ENCODE measurements around the gene PARP11. TPM values are rescaled to one million over a fixed set of nuclear protein-coding genes. Genes with fewer than 3 reads are reported as not detected.

Gene PARP11
- total RNA-seq, 1 experiment from 2014 or later: 8.0 TPM

DNA sequence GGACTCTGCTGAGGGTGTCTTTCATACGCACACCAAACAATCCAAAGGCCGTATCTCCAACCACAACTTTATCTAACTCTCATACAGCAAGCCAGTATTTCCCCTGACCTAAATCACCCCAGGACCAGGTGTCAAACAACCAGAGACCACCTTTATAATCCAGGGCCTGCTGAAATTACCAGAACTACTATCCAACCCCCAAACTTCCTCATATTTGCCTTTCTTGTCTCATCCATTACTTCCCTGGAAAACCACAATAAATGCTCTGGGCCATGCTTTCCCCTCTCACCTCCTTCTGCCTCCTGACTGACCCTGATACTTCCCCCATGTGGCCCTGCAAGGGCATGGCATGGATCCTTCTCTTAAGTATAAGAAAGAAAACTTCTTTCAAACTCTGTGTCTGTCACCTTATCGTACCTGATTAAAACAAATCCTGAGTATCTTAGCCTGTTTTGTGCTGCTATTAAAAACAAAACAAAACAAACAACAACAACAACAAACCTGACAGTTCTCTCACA is 75.6 kb downstream of the PARP11 start (continued):
- TF ChIP-seq GABPB1 (CRISPR knock-in tag; IDR thresholded peaks at IDR 0.05): no peak
- no peak for TF ChIP-seq NFE2L1 (CRISPR knock-in tag; IDR thresholded peaks at IDR 0.05)
- TF ChIP-seq ZNF138 (CRISPR knock-in tag; conservative IDR thresholded peaks at IDR 0.05): no peak

DNA sequence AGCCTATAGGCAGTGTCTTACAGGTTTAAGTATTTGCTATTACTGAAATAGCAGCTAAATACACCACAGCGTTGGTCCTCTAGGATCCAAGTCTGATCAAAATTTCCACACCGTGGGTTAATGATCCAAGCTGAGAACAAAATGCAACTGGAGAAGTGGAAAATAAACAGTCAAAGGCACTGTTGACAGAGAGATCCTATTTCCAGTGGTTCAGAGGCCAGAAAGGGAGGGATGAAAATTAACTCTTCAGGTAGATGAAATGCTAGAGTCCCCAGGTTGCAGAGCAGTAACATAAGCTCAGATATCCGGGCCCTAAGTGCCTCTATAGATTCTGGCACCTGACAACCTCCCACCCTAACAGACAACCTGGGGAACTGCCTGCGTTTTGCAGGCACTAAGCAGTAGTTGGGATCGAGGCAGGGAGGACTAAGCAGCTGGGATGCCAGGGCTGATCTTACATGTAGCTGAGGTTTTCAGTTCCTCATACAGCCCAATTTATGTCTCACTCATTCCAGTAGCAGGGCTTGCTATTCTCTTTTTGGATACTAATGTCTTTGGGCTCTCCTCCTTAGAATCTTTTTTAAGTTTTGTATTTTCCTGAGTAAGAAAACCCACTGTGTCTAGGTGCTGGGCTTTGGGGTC is 77.6 kb downstream of the PARP11 start:
- Mint-ChIP-seq H3K27ac (no peak overlapping the region), H3K4me3 (no peak overlapping the region), H3K27me3 (ENCODE audit: low read depth) (no peaks in the 10 kb centered on the region), H3K36me3 (peaks cover 13% of the 10 kb centered on the region), H3K4me1 (peaks cover 30% of the 10 kb centered on the region), H3K9me3 (peaks cover 8% of the 10 kb centered on the region)
- CTCF ChIA-PET: interaction anchor here (1.7 to 2.5 kb wide), 2 partner anchors 8 to 495 kb away, joined by 8 to 11 read pairs; no protein-coding TSS in a partner anchor
- no peak for DNase-seq (ENCODE audit: low spot score)
- TF ChIP-seq GABPB1 (CRISPR knock-in tag; IDR thresholded peaks at IDR 0.05) (no peak), ZNF138 (CRISPR knock-in tag; conservative IDR thresholded peaks at IDR 0.05) (no peak), MXD4 (CRISPR knock-in tag; IDR thresholded peaks at IDR 0.05; ENCODE audit: borderline replicate concordance) (no peak), NR3C1 (CRISPR knock-in tag; conservative IDR thresholded peaks at IDR 0.05; ENCODE audit: low read depth) (no peak), NR2C2 (CRISPR knock-in tag; IDR thresholded peaks at IDR 0.05) (no peak), CREM (CRISPR knock-in tag; IDR thresholded peaks at IDR 0.05) (no peak), ETV6 (CRISPR knock-in tag; IDR thresholded peaks at IDR 0.05) (no peak)
- TF ChIP-seq, protein P1, sequence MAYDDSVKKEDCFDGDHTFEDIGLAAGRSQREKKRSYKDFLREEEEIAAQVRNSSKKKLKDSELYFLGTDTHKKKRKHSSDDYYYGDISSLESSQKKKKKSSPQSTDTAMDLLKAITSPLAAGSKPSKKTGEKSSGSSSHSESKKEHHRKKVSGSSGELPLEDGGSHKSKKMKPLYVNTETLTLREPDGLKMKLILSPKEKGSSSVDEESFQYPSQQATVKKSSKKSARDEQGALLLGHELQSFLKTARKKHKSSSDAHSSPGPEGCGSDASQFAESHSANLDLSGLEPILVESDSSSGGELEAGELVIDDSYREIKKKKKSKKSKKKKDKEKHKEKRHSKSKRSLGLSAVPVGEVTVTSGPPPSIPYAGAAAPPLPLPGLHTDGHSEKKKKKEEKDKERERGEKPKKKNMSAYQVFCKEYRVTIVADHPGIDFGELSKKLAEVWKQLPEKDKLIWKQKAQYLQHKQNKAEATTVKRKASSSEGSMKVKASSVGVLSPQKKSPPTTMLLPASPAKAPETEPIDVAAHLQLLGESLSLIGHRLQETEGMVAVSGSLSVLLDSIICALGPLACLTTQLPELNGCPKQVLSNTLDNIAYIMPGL (CRISPR knock-in tag; IDR thresholded peaks at IDR 0.05): no peak
- TF ChIP-seq, protein P2, sequence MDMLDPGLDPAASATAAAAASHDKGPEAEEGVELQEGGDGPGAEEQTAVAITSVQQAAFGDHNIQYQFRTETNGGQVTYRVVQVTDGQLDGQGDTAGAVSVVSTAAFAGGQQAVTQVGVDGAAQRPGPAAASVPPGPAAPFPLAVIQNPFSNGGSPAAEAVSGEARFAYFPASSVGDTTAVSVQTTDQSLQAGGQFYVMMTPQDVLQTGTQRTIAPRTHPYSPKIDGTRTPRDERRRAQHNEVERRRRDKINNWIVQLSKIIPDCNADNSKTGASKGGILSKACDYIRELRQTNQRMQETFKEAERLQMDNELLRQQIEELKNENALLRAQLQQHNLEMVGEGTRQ (CRISPR knock-in tag; IDR thresholded peaks at IDR 0.05): no peak
- TF ChIP-seq, protein P3, sequence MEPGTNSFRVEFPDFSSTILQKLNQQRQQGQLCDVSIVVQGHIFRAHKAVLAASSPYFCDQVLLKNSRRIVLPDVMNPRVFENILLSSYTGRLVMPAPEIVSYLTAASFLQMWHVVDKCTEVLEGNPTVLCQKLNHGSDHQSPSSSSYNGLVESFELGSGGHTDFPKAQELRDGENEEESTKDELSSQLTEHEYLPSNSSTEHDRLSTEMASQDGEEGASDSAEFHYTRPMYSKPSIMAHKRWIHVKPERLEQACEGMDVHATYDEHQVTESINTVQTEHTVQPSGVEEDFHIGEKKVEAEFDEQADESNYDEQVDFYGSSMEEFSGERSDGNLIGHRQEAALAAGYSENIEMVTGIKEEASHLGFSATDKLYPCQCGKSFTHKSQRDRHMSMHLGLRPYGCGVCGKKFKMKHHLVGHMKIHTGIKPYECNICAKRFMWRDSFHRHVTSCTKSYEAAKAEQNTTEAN (CRISPR knock-in tag; IDR thresholded peaks at IDR 0.05): no peak
- TF ChIP-seq, protein P4, sequence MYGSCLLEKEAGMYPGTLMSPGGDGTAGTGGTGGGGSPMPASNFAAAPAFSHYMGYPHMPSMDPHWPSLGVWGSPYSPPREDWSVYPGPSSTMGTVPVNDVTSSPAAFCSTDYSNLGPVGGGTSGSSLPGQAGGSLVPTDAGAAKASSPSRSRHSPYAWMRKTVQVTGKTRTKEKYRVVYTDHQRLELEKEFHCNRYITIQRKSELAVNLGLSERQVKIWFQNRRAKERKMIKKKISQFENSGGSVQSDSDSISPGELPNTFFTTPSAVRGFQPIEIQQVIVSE (CRISPR knock-in tag; IDR thresholded peaks at IDR 0.05; ENCODE audit: borderline replicate concordance): no peak
- TF ChIP-seq, protein P5, sequence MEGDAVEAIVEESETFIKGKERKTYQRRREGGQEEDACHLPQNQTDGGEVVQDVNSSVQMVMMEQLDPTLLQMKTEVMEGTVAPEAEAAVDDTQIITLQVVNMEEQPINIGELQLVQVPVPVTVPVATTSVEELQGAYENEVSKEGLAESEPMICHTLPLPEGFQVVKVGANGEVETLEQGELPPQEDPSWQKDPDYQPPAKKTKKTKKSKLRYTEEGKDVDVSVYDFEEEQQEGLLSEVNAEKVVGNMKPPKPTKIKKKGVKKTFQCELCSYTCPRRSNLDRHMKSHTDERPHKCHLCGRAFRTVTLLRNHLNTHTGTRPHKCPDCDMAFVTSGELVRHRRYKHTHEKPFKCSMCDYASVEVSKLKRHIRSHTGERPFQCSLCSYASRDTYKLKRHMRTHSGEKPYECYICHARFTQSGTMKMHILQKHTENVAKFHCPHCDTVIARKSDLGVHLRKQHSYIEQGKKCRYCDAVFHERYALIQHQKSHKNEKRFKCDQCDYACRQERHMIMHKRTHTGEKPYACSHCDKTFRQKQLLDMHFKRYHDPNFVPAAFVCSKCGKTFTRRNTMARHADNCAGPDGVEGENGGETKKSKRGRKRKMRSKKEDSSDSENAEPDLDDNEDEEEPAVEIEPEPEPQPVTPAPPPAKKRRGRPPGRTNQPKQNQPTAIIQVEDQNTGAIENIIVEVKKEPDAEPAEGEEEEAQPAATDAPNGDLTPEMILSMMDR (IDR thresholded peaks at IDR 0.05): no peak
- POLR2A ChIA-PET: no interaction called here
- no peak for ATAC-seq

DNA sequence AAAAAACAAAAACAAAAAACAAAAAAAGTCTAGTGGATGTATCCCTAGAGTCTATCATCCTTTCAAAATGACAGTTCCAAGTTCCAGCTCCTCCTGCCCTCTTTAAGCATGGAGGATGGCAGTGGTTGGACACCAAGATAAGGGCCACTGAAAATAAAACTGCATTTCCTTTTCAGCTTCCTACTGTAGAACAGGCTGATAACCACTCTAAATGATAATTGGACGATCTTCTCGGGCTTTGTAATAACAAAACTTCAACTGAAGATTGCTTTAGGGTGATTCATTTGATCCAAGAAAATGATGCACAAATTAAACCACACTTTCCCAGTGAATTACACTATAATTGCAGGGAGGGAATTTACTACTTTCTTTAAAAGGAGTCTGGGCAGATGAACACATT is 78.1 kb downstream of the PARP11 start:
- H3K27me3 Mint-ChIP-seq (ENCODE audit: low read depth): no peaks in the 10 kb centered on the region
- no peak overlapping the region for H3K4me3 Mint-ChIP-seq
- H3K4me1 Mint-ChIP-seq: peaks cover 34% of the 10 kb centered on the region
- ATAC-seq (no peak), DNase-seq (ENCODE audit: low spot score) (no peak)
- no peak overlapping the region for H3K27ac Mint-ChIP-seq
- TF ChIP-seq, protein P4 (CRISPR knock-in tag; IDR thresholded peaks at IDR 0.05; ENCODE audit: borderline replicate concordance): no peak
- TF ChIP-seq ZNF423 (CRISPR knock-in tag; IDR thresholded peaks at IDR 0.05) (no peak), MXD4 (CRISPR knock-in tag; IDR thresholded peaks at IDR 0.05; ENCODE audit: borderline replicate concordance) (no peak), ZNF219 (CRISPR knock-in tag; IDR thresholded peaks at IDR 0.05; ENCODE audit: borderline replicate concordance) (no peak), FOXK1 (CRISPR knock-in tag; IDR thresholded peaks at IDR 0.05) (no peak), ZNF416 (CRISPR knock-in tag; IDR thresholded peaks at IDR 0.05) (no peak), GRHL2 (CRISPR knock-in tag; IDR thresholded peaks at IDR 0.05; ENCODE audit: insufficient replicate concordance, severe bottlenecking) (no peak), TEAD4 (CRISPR knock-in tag; IDR thresholded peaks at IDR 0.05) (no peak), FOXJ3 (CRISPR knock-in tag; IDR thresholded peaks at IDR 0.05; ENCODE audit: borderline replicate concordance) (no peak), ZNF138 (CRISPR knock-in tag; conservative IDR thresholded peaks at IDR 0.05) (no peak), NR1H2 (CRISPR knock-in tag; IDR thresholded peaks at IDR 0.05) (no peak), ZNF121 (CRISPR knock-in tag; IDR thresholded peaks at IDR 0.05) (no peak)
- TF ChIP-seq, protein P1 (CRISPR knock-in tag; IDR thresholded peaks at IDR 0.05): no peak
- TF ChIP-seq, protein P2 (CRISPR knock-in tag; IDR thresholded peaks at IDR 0.05): no peak
- H3K36me3 Mint-ChIP-seq: peaks cover 13% of the 10 kb centered on the region
- POLR2A ChIA-PET: no interaction called here
- peaks cover 8% of the 10 kb centered on the region for H3K9me3 Mint-ChIP-seq
- CTCF ChIA-PET: interaction anchor here (1.7 to 2.5 kb wide), 2 partner anchors 9 to 495 kb away, joined by 8 to 11 read pairs; no protein-coding TSS in a partner anchor

Data from WTC11 (cell line).